Brain pericyte (primary cell): ENCODE data around the gene S100G.
"Not testable (repeated sequence)": the region's sequence is repeated elsewhere in the genome, so short reads cannot be mapped to it uniquely, and the experiment has no call there.

ENCODE experiments used
- DNase-seq: peaks from one replicate; pipeline ENCODE4 v3.0.0-alpha.2; 2012; ENCODE audit warnings: low read depth, low spot score

The S100G gene, protein sequence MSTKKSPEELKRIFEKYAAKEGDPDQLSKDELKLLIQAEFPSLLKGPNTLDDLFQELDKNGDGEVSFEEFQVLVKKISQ

GRCh38 chrX:16649858-16650257, at the start of gene S100G:
Gene S100G (plus strand): TSS chrX:16650158. CDS start chrX:16651007, 849 bp downstream.
- DNase-seq: no peak

- no peak for DNase-seq
Measured at GRCh38 chrX:16601885-16602284, 48.1 kb upstream of the S100G start.

DNA sequence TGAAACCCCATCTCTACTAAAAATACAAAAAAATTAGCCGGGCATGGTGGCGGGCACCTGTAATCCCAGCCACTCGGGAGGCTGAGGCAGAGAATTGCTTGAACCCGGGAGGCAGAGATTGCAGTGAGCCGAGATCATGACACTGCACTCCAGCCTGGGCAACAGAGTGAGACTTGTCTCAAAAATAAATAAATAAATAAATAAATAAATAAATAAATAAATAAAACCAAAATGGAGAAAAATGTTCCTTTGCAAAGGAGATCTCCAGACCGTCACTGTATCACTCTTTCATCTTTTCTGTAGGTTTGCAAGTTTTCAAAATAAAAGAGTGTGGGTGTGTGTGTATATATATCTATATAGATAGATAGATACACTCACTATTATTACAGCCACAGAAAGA, 46.7 kb upstream of the S100G start:
- not testable (repeated sequence) for DNase-seq

- no peak for DNase-seq
Measured at GRCh38 chrX:16603822-16604221, 46.1 kb upstream of the S100G start.

DNA sequence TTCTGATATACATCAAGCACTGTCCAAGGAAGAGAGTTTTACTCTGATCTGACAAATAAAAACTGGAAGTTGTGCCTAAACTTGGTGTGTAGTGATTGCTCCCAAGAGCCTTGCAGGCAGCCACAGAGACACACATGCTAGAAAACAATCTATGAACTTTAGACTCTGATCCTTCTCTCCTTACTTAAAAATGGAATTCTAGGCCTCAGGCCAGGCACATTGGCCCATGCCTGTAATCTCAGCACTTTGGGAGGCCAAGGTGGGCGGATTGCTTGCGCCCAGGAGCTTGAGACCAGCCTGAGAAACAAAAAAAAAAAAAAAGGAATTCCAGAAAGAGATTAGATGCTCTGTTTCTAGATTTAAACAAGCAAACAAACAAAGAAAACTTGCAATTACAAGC, 45.6 kb upstream of the S100G start:
- DNase-seq: no peak

DNA sequence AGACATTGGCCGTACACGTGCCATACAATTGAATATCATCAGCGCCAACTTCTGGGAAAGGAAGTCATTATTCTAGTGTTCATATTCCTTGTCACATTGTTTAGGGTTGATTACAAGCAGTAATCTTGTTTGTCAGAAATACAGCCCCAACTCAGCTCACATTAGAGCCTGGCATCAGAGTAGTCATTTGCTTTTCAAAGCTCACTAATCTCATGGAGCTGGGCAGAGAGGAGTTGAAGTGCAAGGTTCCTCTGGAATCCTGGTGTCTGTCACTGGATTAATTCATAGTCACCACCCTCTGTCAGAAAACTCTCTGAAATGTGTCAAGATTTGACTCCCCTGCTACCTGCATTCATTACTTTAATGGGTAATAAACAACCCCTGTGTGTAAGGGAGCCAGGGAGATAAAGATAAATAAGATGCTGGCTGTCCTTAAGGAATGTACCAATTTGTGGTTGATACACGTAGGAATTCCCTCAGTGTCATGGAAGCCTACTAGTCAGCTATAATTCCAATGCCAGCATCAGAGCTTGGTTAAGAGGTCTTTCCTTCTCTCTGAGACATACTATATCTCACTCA, 43.7 kb upstream of the S100G start:
- DNase-seq: no peak

- DNase-seq: no peak
Measured at GRCh38 chrX:16610121-16610621, 39.8 kb upstream of the S100G start.

GRCh38 chrX:16610654-16611053, 39.3 kb upstream of the S100G start:
- not testable (repeated sequence) for DNase-seq

GRCh38 chrX:16612257-16612897, 37.6 kb upstream of the S100G start:
- DNase-seq: no peak

DNA sequence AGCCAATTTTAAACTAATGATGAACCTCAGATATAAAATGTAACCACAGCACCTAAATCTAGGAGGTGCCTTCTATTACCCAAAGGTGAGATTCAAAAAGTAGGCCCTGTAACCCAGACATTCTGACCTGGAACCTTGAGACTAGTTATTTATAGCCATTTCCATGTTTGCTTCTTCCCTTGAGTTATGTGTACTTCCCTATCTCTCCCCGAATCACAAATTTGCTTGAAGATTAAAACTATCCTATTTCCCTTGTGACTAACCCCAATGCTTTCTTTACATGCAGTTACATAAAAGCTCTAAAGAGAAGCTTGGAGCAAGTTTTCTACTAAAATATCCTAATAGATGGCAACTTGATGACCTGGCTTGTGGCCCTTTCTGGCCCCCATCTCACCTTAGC, 32.6 kb upstream of the S100G start:
- DNase-seq: no peak

GRCh38 chrX:16618422-16618821, 31.5 kb upstream of the S100G start:
- DNase-seq: no peak

DNA sequence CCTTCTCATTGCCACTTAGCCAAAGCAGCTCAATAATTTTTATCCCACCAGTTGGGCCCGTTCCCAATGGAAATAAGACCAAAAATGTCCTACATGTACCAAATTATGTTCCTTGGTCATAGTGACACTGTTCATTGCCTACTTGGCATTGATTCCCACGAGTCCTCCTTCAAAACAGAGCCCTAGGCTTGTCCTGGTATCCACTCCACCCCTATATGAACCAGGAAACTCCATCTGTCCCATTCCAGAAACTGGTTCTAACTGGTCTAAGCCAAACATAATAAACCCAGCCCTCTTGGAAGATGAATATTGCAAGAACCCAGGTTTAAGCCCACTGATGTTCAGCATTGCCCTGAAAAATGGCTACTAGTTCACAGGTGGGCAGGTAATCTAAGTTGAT, 30.9 kb upstream of the S100G start:
- no peak for DNase-seq

DNA sequence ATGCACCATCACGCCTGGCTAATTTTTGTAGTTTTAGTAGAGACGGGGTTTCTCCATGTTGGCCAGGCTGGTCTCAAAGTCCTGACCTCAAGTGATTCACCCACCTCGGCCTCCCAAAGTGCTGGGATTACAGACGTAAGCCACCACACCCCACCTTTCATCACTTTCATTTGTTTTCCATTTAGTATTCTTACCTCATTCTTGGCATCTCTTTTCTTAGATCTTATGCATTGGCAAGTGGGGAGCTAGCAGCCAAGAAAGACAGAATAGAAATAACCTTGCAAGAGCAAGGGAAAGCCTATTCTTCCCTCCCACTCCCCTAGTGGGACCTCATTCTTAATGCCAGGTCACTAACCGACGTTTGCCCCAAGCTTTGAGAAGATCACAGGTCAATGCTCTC, 21.4 kb upstream of the S100G start:
- DNase-seq: not testable (repeated sequence)

DNA sequence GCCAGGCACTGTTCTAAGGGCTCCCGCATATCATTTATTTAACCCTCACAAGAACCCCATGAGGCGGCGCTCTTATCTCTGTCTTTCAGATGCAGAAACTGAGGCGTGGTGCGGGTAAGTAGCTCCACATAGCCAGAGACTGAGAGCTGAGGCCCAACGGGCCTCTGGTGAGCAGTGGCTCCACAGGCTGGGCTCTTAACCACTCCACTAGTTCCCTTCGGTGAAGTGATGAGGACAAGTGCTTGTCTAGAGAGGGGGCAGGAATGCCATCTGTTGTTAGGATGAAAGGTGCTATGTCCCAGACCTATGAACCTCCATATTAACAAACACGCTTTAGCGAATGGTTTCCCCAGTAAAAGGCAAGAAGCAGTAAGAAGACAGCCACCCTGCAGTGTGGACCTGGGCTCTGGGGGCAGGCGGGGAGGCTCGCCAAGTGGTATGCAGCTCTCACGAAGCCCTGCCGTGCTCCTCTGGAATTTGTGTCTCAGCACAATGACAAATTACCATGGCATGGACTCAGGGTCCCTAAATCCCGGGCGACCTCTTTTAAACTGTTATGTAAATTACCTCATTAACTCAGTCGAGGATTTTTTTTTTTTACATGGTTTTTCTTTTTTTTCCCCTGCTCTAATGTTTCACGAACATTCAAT, 20.9 kb upstream of the S100G start:
- no peak for DNase-seq

DNA sequence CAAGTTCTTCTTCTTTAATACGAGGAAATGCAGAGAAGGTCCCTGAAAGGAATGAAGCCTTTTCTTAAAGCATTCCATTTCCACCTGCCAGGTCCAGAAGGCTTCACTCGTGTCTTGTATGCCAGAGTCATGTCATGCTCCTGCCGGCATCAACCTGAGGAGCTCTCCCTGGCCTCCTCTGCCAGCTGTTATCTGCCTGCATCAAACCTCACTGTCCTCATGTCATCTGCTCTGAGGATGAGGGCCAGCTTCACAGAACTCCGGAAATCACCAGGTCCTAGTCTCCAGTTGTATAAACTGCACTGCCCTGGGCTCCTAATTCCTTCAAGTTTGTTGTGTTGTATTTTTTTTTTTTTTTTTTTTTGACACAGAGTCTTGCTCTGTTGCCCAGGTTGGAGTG, 20.0 kb upstream of the S100G start:
- DNase-seq: no peak

GRCh38 chrX:16633754-16634153, 16.2 kb upstream of the S100G start:
- no peak for DNase-seq

DNA sequence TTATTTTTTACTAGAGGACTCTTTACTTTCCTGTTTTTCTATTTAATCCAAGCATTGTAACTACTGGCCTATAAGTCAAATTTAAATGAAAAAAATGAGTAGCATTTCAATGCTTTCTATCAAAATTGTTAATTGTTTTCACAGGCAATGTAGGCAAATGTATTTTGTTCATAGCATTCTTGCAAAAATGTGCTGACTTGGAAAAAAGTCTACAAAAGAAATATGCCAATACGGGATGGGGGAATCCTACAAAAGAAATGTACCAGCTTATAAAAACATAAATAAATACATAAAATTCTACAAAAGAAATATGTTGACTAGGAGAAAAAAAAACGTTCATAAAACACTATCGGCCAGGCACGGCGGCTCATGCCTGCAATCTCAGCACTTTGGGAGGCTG, 14.9 kb upstream of the S100G start:
- DNase-seq: no peak

- DNase-seq: no peak
Measured at GRCh38 chrX:16635596-16635995, 14.4 kb upstream of the S100G start.

DNA sequence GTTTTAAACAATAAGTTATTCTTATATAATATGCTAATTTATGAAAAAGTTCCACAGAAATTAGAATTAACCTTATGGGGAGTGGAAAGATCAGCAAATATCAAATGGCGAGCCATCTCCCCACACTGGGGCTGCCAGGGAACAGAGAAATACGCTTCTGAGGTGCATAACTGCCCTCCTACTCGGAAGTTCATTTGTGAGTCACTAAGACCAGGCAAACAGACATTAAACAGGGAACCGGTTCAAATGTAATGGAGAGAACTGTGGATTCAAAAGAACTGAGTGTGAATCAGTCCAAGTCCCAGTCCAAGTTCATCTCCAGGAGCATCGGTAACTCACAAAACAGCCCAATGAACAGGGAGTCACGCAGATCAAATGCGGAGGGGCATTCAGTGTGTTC, 11.4 kb upstream of the S100G start:
- DNase-seq: no peak

- no peak for DNase-seq
Measured at GRCh38 chrX:16639966-16640365, 10.0 kb upstream of the S100G start.

GRCh38 chrX:16640823-16641222, 9.1 kb upstream of the S100G start:
- no peak for DNase-seq

- no peak for DNase-seq
Measured at GRCh38 chrX:16643176-16643575, 6.8 kb upstream of the S100G start.
